Measurements from ENCODE around the gene YARS1. TPM values are rescaled to one million over a fixed set of nuclear protein-coding genes. Genes with fewer than 3 reads are reported as not detected.

The YARS1 gene
- total and polyA plus RNA-seq, 4 donors, result 31.6 to 94.0 (median 52.6) TPM

DNA sequence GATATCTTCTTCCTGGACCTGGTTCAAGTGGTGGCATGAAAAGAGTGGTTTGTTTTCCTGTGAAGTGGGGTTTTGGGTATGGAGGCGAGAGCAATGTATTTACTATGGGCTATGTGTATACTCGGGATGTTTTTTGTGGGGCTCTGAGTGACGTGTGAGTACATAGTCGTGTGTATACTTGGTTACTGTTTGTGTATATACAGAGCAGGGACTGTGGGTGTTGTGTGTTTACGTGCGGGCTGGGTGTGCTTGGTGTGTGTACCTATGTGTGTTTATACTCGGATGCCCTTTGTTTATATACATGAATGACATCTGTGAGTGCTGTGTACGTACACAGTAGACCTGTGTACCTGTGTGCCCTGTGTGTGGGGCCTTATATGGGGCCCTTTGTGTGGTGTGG is 50.0 kb downstream of the YARS1 start:
- DNase-seq (ENCODE audit: low spot score), result no peak
- WGBS, result 76% methylated on average over 8 of the region's 8 CpGs
- H3K4me3 ChIP-seq (ENCODE audit: low read depth in 1 of 3, low read length in 3 of 3), result no peak overlapping the region
- H3K9ac ChIP-seq (ENCODE audit: low read depth in 1 of 2, low read length in 2 of 2), result no peak overlapping the region
- H3K27me3 ChIP-seq (ENCODE audit: control insufficient read depth in 4 of 4, insufficient read depth in 4 of 4, low read length in 3 of 4), result no peaks in the 10 kb centered on the region
- H3K4me1 ChIP-seq (ENCODE audit: control insufficient read depth in 4 of 4, insufficient read depth in 4 of 4, low read length in 3 of 4), result peaks cover 0 to 6% (median under 1%) of the 10 kb centered on the region in 4 donors
- no peak overlapping the region for H3K27ac ChIP-seq (ENCODE audit: low read depth in 1 of 2, low read length in 2 of 2)
- peaks cover 0 to 13% (median 3%) of the 10 kb centered on the region in 4 donors for H3K36me3 ChIP-seq (ENCODE audit: control insufficient read depth in 4 of 4, insufficient read depth in 3 of 4, low read depth in 1 of 4, low read length in 3 of 4)
- no peak for TF ChIP-seq MAX (IDR thresholded peaks at IDR 0.05)
- TF ChIP-seq EGR1 (IDR thresholded peaks at IDR 0.05; ENCODE audit: low read depth in 2 of 2), result no peak
- TF ChIP-seq FOXA1 (IDR thresholded peaks at IDR 0.05), result no peak
- TF ChIP-seq GABPA (IDR thresholded peaks at IDR 0.05 in 1 of 2, conservative IDR thresholded peaks at IDR 0.05 in 1 of 2), result no peak
- no peak for TF ChIP-seq RXRA (IDR thresholded peaks at IDR 0.05)
- no peak for TF ChIP-seq NR2F2 (IDR thresholded peaks at IDR 0.05)
- no peak for TF ChIP-seq YY1 (IDR thresholded peaks at IDR 0.05)
- no peak for TF ChIP-seq SP1 (IDR thresholded peaks at IDR 0.05)
- no peak for TF ChIP-seq JUND (IDR thresholded peaks at IDR 0.05)
- TF ChIP-seq, protein P1, sequence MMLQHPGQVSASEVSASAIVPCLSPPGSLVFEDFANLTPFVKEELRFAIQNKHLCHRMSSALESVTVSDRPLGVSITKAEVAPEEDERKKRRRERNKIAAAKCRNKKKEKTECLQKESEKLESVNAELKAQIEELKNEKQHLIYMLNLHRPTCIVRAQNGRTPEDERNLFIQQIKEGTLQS (IDR thresholded peaks at IDR 0.05), result no peak
- TF ChIP-seq TAF1 (conservative IDR thresholded peaks at IDR 0.05), result no peak
- TF ChIP-seq FOXA2 (IDR thresholded peaks at IDR 0.05), result no peak
- no peak for TF ChIP-seq RAD21 (IDR thresholded peaks at IDR 0.05)
- TF ChIP-seq, protein P2, sequence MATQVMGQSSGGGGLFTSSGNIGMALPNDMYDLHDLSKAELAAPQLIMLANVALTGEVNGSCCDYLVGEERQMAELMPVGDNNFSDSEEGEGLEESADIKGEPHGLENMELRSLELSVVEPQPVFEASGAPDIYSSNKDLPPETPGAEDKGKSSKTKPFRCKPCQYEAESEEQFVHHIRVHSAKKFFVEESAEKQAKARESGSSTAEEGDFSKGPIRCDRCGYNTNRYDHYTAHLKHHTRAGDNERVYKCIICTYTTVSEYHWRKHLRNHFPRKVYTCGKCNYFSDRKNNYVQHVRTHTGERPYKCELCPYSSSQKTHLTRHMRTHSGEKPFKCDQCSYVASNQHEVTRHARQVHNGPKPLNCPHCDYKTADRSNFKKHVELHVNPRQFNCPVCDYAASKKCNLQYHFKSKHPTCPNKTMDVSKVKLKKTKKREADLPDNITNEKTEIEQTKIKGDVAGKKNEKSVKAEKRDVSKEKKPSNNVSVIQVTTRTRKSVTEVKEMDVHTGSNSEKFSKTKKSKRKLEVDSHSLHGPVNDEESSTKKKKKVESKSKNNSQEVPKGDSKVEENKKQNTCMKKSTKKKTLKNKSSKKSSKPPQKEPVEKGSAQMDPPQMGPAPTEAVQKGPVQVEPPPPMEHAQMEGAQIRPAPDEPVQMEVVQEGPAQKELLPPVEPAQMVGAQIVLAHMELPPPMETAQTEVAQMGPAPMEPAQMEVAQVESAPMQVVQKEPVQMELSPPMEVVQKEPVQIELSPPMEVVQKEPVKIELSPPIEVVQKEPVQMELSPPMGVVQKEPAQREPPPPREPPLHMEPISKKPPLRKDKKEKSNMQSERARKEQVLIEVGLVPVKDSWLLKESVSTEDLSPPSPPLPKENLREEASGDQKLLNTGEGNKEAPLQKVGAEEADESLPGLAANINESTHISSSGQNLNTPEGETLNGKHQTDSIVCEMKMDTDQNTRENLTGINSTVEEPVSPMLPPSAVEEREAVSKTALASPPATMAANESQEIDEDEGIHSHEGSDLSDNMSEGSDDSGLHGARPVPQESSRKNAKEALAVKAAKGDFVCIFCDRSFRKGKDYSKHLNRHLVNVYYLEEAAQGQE (IDR thresholded peaks at IDR 0.05), result no peak
- TF ChIP-seq HNF4A (conservative IDR thresholded peaks at IDR 0.05), result no peak
- TF ChIP-seq HNF4G (IDR thresholded peaks at IDR 0.05), result no peak
- TF ChIP-seq, protein P3, sequence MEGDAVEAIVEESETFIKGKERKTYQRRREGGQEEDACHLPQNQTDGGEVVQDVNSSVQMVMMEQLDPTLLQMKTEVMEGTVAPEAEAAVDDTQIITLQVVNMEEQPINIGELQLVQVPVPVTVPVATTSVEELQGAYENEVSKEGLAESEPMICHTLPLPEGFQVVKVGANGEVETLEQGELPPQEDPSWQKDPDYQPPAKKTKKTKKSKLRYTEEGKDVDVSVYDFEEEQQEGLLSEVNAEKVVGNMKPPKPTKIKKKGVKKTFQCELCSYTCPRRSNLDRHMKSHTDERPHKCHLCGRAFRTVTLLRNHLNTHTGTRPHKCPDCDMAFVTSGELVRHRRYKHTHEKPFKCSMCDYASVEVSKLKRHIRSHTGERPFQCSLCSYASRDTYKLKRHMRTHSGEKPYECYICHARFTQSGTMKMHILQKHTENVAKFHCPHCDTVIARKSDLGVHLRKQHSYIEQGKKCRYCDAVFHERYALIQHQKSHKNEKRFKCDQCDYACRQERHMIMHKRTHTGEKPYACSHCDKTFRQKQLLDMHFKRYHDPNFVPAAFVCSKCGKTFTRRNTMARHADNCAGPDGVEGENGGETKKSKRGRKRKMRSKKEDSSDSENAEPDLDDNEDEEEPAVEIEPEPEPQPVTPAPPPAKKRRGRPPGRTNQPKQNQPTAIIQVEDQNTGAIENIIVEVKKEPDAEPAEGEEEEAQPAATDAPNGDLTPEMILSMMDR (IDR thresholded peaks at IDR 0.05; ENCODE audit: low read depth, low read length, missing input control), result no peak
- no peaks in the 10 kb centered on the region for H3K9me3 ChIP-seq (ENCODE audit: control insufficient read depth in 4 of 4, low read length in 3 of 4)

- Histone ChIP-seq H3K27ac (ENCODE audit: low read depth in 1 of 2, low read length in 2 of 2) (no peak overlapping the region), H3K4me3 (ENCODE audit: low read depth in 1 of 3, low read length in 3 of 3) (no peak overlapping the region), H3K27me3 (ENCODE audit: control insufficient read depth in 4 of 4, insufficient read depth in 4 of 4, low read length in 3 of 4) (no peaks in the 10 kb centered on the region), H3K36me3 (ENCODE audit: control insufficient read depth in 4 of 4, insufficient read depth in 3 of 4, low read depth in 1 of 4, low read length in 3 of 4) (peaks cover 0 to 13% (median 2%) of the 10 kb centered on the region in 4 donors), H3K4me1 (ENCODE audit: control insufficient read depth in 4 of 4, insufficient read depth in 4 of 4, low read length in 3 of 4) (peaks cover 0 to 7% (median 1%) of the 10 kb centered on the region in 4 donors), H3K9ac (ENCODE audit: low read depth in 1 of 2, low read length in 2 of 2) (no peak overlapping the region), H3K9me3 (ENCODE audit: control insufficient read depth in 4 of 4, low read length in 3 of 4) (no peaks in the 10 kb centered on the region)
- no peak for TF ChIP-seq HNF4A (conservative IDR thresholded peaks at IDR 0.05)
- TF ChIP-seq TAF1 (conservative IDR thresholded peaks at IDR 0.05), result no peak
- no peak for TF ChIP-seq JUND (IDR thresholded peaks at IDR 0.05)
- no peak for TF ChIP-seq ZBTB33 (IDR thresholded peaks at IDR 0.05)
- no peak for TF ChIP-seq RXRA (IDR thresholded peaks at IDR 0.05)
- TF ChIP-seq GABPA (IDR thresholded peaks at IDR 0.05 in 1 of 2, conservative IDR thresholded peaks at IDR 0.05 in 1 of 2), result no peak
- no peak for TF ChIP-seq EGR1 (IDR thresholded peaks at IDR 0.05; ENCODE audit: low read depth in 2 of 2)
- no peak for TF ChIP-seq SP1 (IDR thresholded peaks at IDR 0.05)
- no peak for TF ChIP-seq RAD21 (IDR thresholded peaks at IDR 0.05)
- TF ChIP-seq, protein P3 (IDR thresholded peaks at IDR 0.05; ENCODE audit: low read depth, low read length, missing input control), result no peak
- no peak for TF ChIP-seq NR2F2 (IDR thresholded peaks at IDR 0.05)
- no peak for DNase-seq (ENCODE audit: low spot score)
- WGBS, result 87% methylated on average over 7 of the region's 7 CpGs
Observed at GRCh38 chr1:32766328-32766972, 50.7 kb downstream of the YARS1 start.

All from liver (tissue), 9 donors.